Heart left ventricle (tissue), 16 donors: Measurements from ENCODE around the gene FOXN4. TPM values are rescaled to one million over a fixed set of nuclear protein-coding genes. Genes with fewer than 3 reads are reported as not detected.

Source experiments
- ATAC-seq, 4 donors: fragments of 200-7000 bp; cut with Tn5 transposase; one replicate each; pipeline ENCODE4 v1.9.1; 2020 to 2022; ENCODE audit warnings: moderate library complexity in 4 of 4, mild to moderate bottlenecking in 3 of 4, moderate number of reproducible peaks in 1 of 4
- DNase-seq, 5 donors: peaks; one replicate each; pipeline ENCODE4 v3.0.0-alpha.2; 2020
- H3K27ac ChIP-seq, 12 donors: fragments of 200-600 bp; sonication (generic) in 4 of 12; one replicate each; pipeline versions ENCODE4 v1.5.0 to v1.8.0; 2016 to 2022; ENCODE audit warnings: mild to moderate bottlenecking in 2 of 12
- H3K27me3 ChIP-seq, 9 donors: fragments of 200-600 bp; sonication (generic) in 2 of 9; one replicate each; pipeline versions ENCODE4 v1.5.1 to v1.8.0; 2016 to 2022; ENCODE audit warnings: mild to moderate bottlenecking in 3 of 9
- H3K36me3 ChIP-seq, 9 donors: fragments of 200-600 bp; sonication (generic) in 2 of 9; one replicate each; pipeline versions ENCODE4 v1.5.0 to v1.8.0; 2018 to 2022; ENCODE audit warnings: mild to moderate bottlenecking in 2 of 9
- H3K4me1 ChIP-seq, 12 donors: fragments of 200-600 bp; sonication (generic) in 4 of 12; one replicate each; pipeline versions ENCODE4 v1.5.0 to v1.8.0; 2016 to 2022; ENCODE audit warnings: mild to moderate bottlenecking in 3 of 12
- H3K4me3 ChIP-seq, 12 donors: fragments of 200-600 bp; sonication (generic) in 4 of 12; one replicate each; pipeline versions ENCODE4 v1.5.0 to v1.8.0; 2017 to 2022; ENCODE audit warnings: mild to moderate bottlenecking in 9 of 12, moderate library complexity in 4 of 12
- H3K9me3 ChIP-seq, 12 donors: fragments of 200-600 bp; sonication (generic) in 4 of 12; one replicate each; pipeline versions ENCODE4 v1.5.0 to v1.8.0; 2016 to 2022; ENCODE audit warnings: mild to moderate bottlenecking in 1 of 12
- POLR2A ChIP-seq, 2 donors: fragments of 450-650 bp; IDR thresholded peaks; one replicate each; pipeline ENCODE4 v1.6.1; 2017; ENCODE audit warnings: antibody characterized with exemption in 2 of 2, mild to moderate bottlenecking in 2 of 2, moderate library complexity in 2 of 2
- WGBS, 4 donors: extraction: QIAGEN DNeasy Blood & Tissue Kit in 2 of 4; methylation state at CpG; one replicate each; pipeline versions ENCODE4 v1.1.5 to v1.1.7; 2013 to 2018; 5-methylcytosine and 5-hydroxymethylcytosine counted together
- intact Hi-C, 10 donors: fragments of 100-400 bp; cut with DNase I; formaldehyde crosslinking; loops; one replicate each; pipeline versions ENCODE4 v1.11.1 to v1.14.2; 2022
- polyA plus RNA-seq, 2 donors: library from polyadenylated mRNA; stranded (reverse); fragments of 200-250 nt; gene quantifications; one replicate each; pipeline ENCODE4 v1.2.3, GENCODE V29; 2013
- total RNA-seq, 9 donors: library from RNA; depleted of rRNA in 2 of 9; stranded (reverse); fragments of >200 nt in 2 of 9; fragmentation: NEBNext Ultra II Directional in 3 of 9; extraction: Animal tissue kit (Norgen Biotek cat#: 25700) in 3 of 9; gene quantifications; one replicate each; pipeline versions ENCODE4 v1.1.0 to v1.2.4, GENCODE V29; 2016 to 2023
- TF ChIP-seq, protein P1 (sequence below), 12 donors: fragments of 200-600 bp; sonication (generic) in 4 of 12; IDR thresholded peaks; one replicate each; pipeline versions ENCODE4 v1.5.0 to v1.8.0; 2018 to 2022; ENCODE audit warnings: antibody characterized with exemption in 12 of 12, mild to moderate bottlenecking in 5 of 12
- donor health status: ischemic (EF 13 %, LVEDD 7.1; RV severe dilation, severe dysfunction).
- donor health status: healthy with polysubstance abuse.
- donor health status: DM: no; HTN: yes; CAD: no.
- donor health status: DM: no; HTN: no; CAD: no.
- donor health status: ischemic (EF 25% LVEDD 6.9; RV normal size, moderate dysfunction).
- donor health status: ischemic (EF 25% LVEDD 5.7; RV mildly dilated, moderate dysfunction).
- donor health status: healthy.
- donor health status: DM: yes; HTN: yes; CAD: no.
- donor health status: ischemic (EF 35%, LVEDD 5.7; RV mildly dilated, moderate dysfunction).
- donor health status: nonischemic (EF 11% LVEDD 7.7; RV severe dilation, severe dysfunction).
- donor health status: DM: yes; HTN: yes; CAD: no.
- donor health status: PGD.
- donor health status: ischemic (EF 29% LVEDD 5.4; RV normal size, mild dysfunction).
- donor health status: nonischemic (EF 23%, LVEDD 6.1; RV moderate dilation, normal function).

Gene FOXN4
- total and polyA plus RNA-seq, 11 donors: not detected

DNA sequence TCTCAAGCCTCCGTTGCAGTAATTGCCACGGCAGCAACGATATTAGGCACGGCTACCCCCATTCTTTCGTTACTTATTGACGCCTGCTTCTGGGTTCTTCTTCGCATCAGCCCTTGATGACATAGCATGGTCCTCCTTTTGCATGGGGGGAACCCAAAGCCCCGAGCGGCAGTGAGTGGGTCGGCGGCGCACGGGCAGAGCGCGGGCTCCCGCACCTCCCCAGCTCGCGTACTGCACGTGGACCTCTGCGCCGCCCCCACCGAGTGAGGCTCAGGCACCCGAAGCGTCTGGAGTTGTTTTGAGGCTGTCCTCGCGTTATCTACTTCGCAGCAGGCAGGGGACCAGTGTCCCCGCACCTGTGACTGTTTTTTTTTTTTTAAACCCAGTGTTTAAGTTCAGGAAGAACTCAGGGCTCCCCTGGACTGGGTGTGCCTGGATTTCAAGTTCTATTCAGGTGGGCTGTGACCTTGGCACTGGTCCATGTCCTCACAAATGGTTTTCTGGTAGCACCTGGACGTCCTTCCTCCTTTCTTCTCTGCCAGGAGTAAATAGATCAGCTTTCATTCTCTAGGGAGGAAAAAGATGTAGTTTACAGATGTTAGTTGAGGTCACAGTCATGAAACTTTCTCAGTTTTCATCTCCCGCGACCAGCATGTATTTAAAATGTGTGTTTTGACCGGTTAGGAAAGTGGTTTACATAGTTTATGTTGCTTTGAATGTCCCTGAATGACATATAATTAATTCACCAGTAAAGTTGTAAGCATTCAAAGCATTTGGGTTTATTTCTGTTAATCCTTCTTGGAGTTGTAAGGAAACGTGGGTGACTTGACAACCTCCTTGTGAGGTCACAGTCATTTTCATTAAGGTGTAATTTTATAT is 1.4 kb upstream of the FOXN4 start:
- Histone ChIP-seq H3K4me3 (peak overlapping the region in 11 of 12 donors; percentile 28 to 55 (median 42)), H3K27ac (no peak overlapping the region), H3K4me1 (peaks cover 0 to 22% (median 14%) of the 10 kb centered on the region in 12 donors), H3K27me3 (peaks cover 12 to 74% (median 35%) of the 10 kb centered on the region in 9 donors), H3K9me3 (no peaks in the 10 kb centered on the region), H3K36me3 (no peaks in the 10 kb centered on the region)
- ATAC-seq (peak in 2 of 4 donors; percentile 29 to 38), DNase-seq (no peak)
- TF ChIP-seq, protein P1, sequence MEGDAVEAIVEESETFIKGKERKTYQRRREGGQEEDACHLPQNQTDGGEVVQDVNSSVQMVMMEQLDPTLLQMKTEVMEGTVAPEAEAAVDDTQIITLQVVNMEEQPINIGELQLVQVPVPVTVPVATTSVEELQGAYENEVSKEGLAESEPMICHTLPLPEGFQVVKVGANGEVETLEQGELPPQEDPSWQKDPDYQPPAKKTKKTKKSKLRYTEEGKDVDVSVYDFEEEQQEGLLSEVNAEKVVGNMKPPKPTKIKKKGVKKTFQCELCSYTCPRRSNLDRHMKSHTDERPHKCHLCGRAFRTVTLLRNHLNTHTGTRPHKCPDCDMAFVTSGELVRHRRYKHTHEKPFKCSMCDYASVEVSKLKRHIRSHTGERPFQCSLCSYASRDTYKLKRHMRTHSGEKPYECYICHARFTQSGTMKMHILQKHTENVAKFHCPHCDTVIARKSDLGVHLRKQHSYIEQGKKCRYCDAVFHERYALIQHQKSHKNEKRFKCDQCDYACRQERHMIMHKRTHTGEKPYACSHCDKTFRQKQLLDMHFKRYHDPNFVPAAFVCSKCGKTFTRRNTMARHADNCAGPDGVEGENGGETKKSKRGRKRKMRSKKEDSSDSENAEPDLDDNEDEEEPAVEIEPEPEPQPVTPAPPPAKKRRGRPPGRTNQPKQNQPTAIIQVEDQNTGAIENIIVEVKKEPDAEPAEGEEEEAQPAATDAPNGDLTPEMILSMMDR (IDR thresholded peaks at IDR 0.05): no peak
- no peak for TF ChIP-seq POLR2A (IDR thresholded peaks at IDR 0.05)
- WGBS, 4 donors: 7 to 12% (median 10%) methylated on average over 20 to 33 of the region's 33 CpGs
- intact Hi-C loops: no loop called here

DNA sequence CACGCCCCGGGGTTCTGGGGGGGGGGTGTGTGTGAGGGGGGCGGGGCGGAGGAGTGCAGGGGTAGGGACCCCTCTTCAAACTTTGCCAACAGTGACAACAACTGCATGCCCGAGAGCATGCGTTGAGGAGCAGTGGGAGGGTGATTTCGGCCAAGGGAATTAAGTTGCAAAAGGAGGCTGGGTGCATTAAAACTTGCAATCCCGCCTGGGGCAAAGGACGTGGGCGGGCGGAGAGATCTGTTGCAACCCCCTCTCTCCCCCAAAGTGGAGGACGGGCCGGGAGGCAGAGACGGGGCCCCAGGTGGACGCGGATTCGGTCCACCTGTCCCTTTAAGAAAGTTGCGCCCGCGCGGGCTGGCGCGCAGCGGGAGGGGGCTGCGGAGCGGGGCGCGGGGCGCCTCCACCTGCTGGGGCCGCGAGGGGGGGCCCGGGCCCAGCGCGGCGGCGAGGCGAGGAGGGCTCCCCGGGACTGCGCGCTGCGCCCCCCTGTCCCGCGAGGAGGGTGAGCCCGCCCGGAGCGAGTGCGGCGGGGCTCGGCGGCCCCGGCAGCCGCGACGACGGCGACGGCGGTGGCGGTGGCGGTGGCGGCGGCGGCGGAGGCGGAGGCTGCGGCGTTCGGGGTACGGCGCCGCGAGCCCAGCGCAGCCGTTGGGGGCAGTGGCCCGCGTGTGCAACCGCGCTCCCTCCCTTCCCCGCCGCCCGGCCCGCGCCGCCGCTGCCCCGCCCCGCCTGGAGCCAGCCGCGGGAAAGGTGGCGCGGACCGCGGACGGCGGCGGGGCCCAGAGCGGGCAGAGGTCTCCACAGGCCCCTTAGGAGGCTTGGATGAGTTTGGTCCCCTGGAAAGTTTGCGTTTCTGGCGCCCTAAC is 530 bp upstream of the FOXN4 start:
- 0 to 1% (median 0%) methylated on average over 12 to 99 of the region's 99 CpGs for WGBS, 4 donors
- Histone ChIP-seq H3K9me3 (no peaks in the 10 kb centered on the region), H3K27ac (no peak overlapping the region), H3K27me3 (peaks cover 14 to 83% (median 35%) of the 10 kb centered on the region in 9 donors), H3K36me3 (no peaks in the 10 kb centered on the region), H3K4me1 (peaks cover 0 to 22% (median 14%) of the 10 kb centered on the region in 12 donors), H3K4me3 (peak overlapping the region; percentile 2 to 55 (median 41))
- DNase-seq (no peak), ATAC-seq (no peak)
- no peak for TF ChIP-seq POLR2A (IDR thresholded peaks at IDR 0.05)
- intact Hi-C loops: no loop called here

DNA sequence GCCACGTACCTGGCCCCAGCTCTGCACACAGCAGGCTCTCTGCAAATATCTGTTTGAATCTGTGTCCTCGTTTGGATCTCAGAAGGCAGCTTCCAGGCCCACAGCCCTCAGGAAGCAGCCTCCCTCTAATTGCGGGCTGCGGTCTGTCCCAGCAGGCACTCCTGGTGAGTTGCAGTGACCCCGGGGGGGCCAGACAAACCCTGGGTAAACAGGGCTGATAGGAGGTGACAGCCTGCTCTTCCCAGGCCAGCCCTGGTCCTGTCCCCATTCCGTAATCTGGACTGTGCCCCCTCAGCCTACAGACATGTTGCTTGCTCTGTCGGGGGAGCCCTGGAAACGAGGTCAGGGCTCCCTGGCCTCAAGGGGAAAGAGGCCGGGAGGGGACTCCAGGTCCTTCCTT is 2.0 kb downstream of the FOXN4 start:
- H3K4me1 ChIP-seq: peaks cover 0 to 22% (median 14%) of the 10 kb centered on the region in 12 donors
- intact Hi-C loops: no loop called here
- 58 to 65% (median 63%) methylated on average over 9 of the region's 9 CpGs for WGBS, 4 donors
- no peak for ATAC-seq
- DNase-seq: no peak
- H3K27me3 ChIP-seq: peaks cover 16 to 84% (median 41%) of the 10 kb centered on the region in 9 donors
- H3K9me3 ChIP-seq: no peaks in the 10 kb centered on the region
- no peak overlapping the region for H3K4me3 ChIP-seq
- no peak for TF ChIP-seq POLR2A (IDR thresholded peaks at IDR 0.05)
- TF ChIP-seq, protein P1 (IDR thresholded peaks at IDR 0.05): no peak
- no peak overlapping the region for H3K27ac ChIP-seq
- H3K36me3 ChIP-seq: no peaks in the 10 kb centered on the region

DNA sequence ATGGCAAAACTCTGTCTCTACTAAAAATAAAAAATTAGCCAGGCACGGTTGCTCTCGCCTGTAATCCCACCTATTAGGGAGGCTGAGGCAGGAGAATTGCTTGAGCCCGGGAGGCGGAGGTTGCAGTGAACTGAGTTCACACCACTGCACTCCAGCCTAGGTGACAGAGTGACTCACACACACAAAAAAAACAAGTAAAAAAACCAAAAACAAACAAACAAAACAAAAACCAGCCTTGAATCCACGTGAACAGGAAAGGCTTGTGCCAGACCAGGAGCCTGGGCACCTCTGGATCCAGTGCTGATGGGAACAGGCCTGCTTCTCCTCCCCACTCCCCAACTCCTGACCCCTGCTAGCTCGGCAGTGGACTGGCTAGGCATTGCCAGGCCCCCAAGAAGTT is 3.5 kb downstream of the FOXN4 start:
- Histone ChIP-seq H3K36me3 (no peaks in the 10 kb centered on the region), H3K4me1 (peaks cover 0 to 19% (median 13%) of the 10 kb centered on the region in 12 donors), H3K27ac (no peak overlapping the region), H3K4me3 (no peak overlapping the region), H3K9me3 (no peaks in the 10 kb centered on the region), H3K27me3 (peaks cover 16 to 71% (median 41%) of the 10 kb centered on the region in 9 donors)
- no peak for ATAC-seq
- intact Hi-C loops: no loop called here
- no peak for TF ChIP-seq POLR2A (IDR thresholded peaks at IDR 0.05)
- TF ChIP-seq, protein P1 (IDR thresholded peaks at IDR 0.05): no peak
- WGBS, 4 donors: 73 to 79% (median 75%) methylated on average over 6 of the region's 6 CpGs
- no peak for DNase-seq
